ENCODE data around the gene MICOS13. TPM values are rescaled to one million over a fixed set of nuclear protein-coding genes. Genes with fewer than 3 reads are reported as not detected.

MICOS13 gene
- total RNA-seq, 2 donors from 2014 or later: 56.0 to 88.0 TPM

DNA sequence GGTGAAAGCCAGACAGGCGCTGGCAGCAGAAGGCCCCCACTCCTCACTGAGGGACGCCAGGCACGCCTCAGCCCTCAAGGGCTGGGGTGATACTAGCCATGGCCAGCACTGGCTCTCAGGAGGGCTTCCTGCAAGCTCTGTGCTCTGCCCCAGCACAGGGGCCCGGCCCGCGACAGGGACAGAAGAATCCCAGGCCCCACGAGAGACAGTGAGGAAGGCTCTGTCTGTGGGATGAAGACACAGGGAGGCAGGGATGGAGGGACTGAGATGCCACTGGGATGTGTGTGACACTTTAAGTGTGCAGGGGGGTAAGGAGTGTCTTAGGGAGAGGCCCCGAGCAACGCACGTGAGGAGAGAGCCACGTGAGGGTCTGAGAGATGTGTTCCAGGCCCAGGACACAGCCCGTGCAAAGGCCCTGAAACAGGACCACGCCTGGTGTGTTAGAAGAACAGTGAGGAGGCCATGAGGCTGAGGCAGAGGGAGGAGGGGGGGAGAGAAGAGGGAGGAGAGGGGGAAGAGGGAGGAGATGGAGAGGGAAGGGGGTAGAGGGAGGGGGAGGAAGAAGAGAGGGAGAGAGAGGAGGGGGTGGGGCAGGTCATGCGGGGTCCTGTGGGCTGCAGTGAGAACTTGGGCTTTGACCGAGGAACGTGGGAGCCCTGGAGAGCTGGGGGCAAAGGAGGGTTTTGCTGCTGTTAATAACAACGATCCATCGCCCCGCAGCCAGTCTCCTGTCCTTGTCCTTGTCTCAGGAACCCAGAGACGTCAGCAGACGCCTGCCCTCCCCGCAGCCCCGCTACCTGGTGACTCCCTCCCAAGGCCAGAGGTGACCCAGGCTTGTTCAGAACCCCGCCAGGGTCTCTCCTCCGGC, 16.9 kb upstream of the MICOS13 start:
- Histone ChIP-seq H3K9ac (ENCODE audit: low read depth in 2 of 2, low read length in 2 of 2) (no peak overlapping the region), H3K4me1 (peaks cover 3% of the 10 kb centered on the region), H3K4me3 (no peak overlapping the region), H3K27me3 (no peaks in the 10 kb centered on the region), H3K9me3 (no peaks in the 10 kb centered on the region), H3K36me3 (peaks cover 18% of the 10 kb centered on the region), H3K27ac (no peak overlapping the region)
- no peak for DNase-seq
- intact Hi-C loops (cut with DNase I): no loop called here
- TF ChIP-seq, protein P1, sequence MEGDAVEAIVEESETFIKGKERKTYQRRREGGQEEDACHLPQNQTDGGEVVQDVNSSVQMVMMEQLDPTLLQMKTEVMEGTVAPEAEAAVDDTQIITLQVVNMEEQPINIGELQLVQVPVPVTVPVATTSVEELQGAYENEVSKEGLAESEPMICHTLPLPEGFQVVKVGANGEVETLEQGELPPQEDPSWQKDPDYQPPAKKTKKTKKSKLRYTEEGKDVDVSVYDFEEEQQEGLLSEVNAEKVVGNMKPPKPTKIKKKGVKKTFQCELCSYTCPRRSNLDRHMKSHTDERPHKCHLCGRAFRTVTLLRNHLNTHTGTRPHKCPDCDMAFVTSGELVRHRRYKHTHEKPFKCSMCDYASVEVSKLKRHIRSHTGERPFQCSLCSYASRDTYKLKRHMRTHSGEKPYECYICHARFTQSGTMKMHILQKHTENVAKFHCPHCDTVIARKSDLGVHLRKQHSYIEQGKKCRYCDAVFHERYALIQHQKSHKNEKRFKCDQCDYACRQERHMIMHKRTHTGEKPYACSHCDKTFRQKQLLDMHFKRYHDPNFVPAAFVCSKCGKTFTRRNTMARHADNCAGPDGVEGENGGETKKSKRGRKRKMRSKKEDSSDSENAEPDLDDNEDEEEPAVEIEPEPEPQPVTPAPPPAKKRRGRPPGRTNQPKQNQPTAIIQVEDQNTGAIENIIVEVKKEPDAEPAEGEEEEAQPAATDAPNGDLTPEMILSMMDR (IDR thresholded peaks at IDR 0.05): no peak

- peaks cover 11% of the 10 kb centered on the region for H3K4me1 ChIP-seq
- no peak for DNase-seq
Measured at GRCh38 chr19:5696196-5697021, 16.1 kb upstream of the MICOS13 start.

GRCh38 chr19:5695649-5696195, 15.4 kb upstream of the MICOS13 start:
- H3K4me3 ChIP-seq: no peak overlapping the region
- no peak for DNase-seq
- peaks cover 18% of the 10 kb centered on the region for H3K36me3 ChIP-seq
- TF ChIP-seq, protein P1 (IDR thresholded peaks at IDR 0.05): no peak
- H3K27me3 ChIP-seq: no peaks in the 10 kb centered on the region
- no peak overlapping the region for H3K27ac ChIP-seq
- H3K9me3 ChIP-seq: no peaks in the 10 kb centered on the region
- intact Hi-C loops (cut with DNase I): no loop called here
- H3K9ac ChIP-seq (ENCODE audit: low read depth in 2 of 2, low read length in 2 of 2): no peak overlapping the region
- H3K4me1 ChIP-seq: peaks cover 11% of the 10 kb centered on the region

More at GRCh38 chr19:5696196-5697021, 16.1 kb upstream of the MICOS13 start:
- H3K9me3 ChIP-seq: no peaks in the 10 kb centered on the region
- no peak overlapping the region for H3K9ac ChIP-seq (ENCODE audit: low read depth in 2 of 2, low read length in 2 of 2)
- intact Hi-C loops (cut with DNase I): no loop called here
- H3K27ac ChIP-seq: no peak overlapping the region
- H3K27me3 ChIP-seq: no peaks in the 10 kb centered on the region
- H3K4me3 ChIP-seq: no peak overlapping the region
- TF ChIP-seq, protein P1 (IDR thresholded peaks at IDR 0.05): no peak
- H3K36me3 ChIP-seq: peaks cover 18% of the 10 kb centered on the region

DNA sequence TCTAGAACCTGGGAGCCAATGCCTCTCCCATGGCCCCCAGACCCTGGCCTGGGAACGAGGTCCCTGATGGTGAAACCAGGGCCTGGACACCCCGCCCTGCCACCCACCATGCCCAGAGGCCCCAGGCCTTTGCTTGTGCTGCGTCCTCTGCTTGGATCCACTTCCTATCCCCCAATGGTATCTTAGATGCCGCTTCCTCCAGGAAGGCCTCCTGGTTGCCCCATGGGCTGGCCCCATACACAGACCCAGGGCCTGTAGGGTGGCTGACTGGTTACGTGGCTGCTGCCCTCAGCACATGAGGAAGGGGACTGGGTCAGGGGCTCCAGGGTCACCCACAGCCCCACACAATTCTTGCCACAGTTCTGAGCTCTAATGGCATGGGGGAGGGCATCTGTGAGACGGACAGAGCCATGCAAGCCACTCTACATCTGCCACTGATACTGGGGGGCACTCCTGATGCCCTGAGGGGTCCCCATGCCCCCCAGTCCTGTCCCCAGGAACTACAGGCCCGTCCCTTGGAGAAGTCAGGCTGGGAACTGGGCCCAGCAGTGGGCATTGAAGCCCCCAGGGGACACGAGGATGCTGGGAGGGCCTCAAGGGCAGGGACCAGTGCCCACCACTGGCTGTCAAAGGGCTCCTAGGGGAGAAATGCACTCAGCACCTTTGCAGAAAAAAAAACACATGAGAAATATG, 14.8 kb upstream of the MICOS13 start:
- Histone ChIP-seq H3K4me1 (peaks cover 11% of the 10 kb centered on the region), H3K36me3 (peaks cover 18% of the 10 kb centered on the region), H3K27ac (no peak overlapping the region), H3K4me3 (no peak overlapping the region), H3K9ac (ENCODE audit: low read depth in 2 of 2, low read length in 2 of 2) (no peak overlapping the region), H3K27me3 (no peaks in the 10 kb centered on the region), H3K9me3 (no peaks in the 10 kb centered on the region)
- TF ChIP-seq, protein P1 (IDR thresholded peaks at IDR 0.05): no peak
- DNase-seq: no peak
- intact Hi-C loops (cut with DNase I): no loop called here
